Measurements from ENCODE around the gene GAA. TPM values are rescaled to one million over a fixed set of nuclear protein-coding genes. Genes with fewer than 3 reads are reported as not detected.

GAA gene
- total RNA-seq, result 10 to 100 TPM; 28.5 to 35.8 (median 32.9) TPM
- 25.1 TPM for total RNA-seq (2013)

DNA sequence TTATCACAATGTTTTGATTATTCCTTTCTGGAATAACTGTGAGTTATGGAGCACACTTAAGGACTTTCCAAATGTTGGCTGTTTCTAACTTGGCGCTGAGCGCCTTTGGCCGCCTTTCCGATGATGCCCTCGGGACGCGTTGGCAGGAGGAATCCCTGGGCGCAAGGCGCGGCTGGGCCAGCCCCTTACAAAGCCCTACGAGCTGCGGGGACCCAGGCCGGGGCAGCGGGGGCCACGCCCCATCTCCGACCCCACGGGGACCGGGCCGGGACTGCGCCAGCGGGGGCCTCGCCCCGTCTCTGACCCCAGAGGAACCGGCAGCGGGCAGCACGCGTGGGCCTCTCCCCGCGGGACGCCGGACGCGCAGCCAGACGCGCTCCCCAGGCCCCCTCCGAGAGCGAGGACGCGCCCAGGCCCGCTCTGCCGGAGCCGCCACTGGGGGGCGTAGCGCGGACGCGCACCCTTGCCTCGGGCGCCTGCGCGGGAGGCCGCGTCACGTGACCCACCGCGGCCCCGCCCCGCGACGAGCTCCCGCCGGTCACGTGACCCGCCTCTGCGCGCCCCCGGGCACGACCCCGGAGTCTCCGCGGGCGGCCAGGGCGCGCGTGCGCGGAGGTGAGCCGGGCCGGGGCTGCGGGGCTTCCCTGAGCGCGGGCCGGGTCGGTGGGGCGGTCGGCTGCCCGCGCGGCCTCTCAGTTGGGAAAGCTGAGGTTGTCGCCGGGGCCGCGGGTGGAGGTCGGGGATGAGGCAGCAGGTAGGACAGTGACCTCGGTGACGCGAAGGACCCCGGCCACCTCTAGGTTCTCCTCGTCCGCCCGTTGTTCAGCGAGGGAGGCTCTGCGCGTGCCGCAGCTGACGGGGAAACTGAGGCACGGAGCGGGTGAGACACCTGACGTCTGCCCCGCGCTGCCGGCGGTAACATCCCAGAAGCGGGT lies at the start of gene GAA:
GAA (plus strand) TSS at position 571 of the 935 bp plus-strand sequence. CDS start 3,006 bp downstream, outside the sequence.
- peak within 1 kb of the TSS; percentile 92 for H3K4me3 ChIP-seq (ENCODE audit: low read length)

DNA sequence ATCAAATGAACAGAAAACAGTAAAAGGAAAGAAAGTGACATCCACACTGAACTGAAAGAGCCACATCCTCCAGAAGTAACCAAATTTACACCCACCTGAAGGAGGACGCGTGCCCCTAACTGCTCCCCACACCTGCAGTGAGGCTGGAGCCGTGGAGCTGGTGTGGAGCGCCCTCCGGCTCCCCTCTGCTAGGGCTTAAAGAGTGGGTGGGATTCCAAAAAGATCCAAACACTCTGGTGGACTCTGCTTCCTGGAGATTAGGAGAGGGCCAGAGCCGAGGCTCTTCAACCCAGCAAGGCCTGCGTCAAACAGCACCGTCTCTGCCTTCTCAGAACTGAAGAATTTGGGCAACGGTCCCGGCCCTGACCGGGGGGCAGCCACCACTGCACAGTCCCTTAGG lies 49.7 kb upstream of the GAA start:
- H3K27ac ChIP-seq (ENCODE audit: low read length), result no peak overlapping the region
- no peaks in the 10 kb centered on the region for H3K4me1 ChIP-seq (ENCODE audit: control insufficient read depth, insufficient read depth, low read length)
- 91% methylated on average over 11 of the region's 11 CpGs for WGBS (ENCODE audit: insufficient coverage)
- Mint-ChIP-seq H3K9me3 (no peaks in the 10 kb centered on the region), H3K4me3 (no peak overlapping the region), H3K27ac (no peak overlapping the region), H3K36me3 (no peaks in the 10 kb centered on the region), H3K27me3 (ENCODE audit: low read depth in 2 of 2) (peaks cover 0 to 2% of the 10 kb centered on the region in 2 donors), H3K4me1 (no peaks in the 10 kb centered on the region)
- H3K36me3 ChIP-seq (ENCODE audit: control insufficient read depth, insufficient read depth, low read length), result no peaks in the 10 kb centered on the region
- H3K27me3 ChIP-seq (ENCODE audit: control insufficient read depth, insufficient read depth, low read length), result no peaks in the 10 kb centered on the region
- intact Hi-C loops (cut with micrococcal nuclease), result no loop called here
- TF ChIP-seq, protein P1, sequence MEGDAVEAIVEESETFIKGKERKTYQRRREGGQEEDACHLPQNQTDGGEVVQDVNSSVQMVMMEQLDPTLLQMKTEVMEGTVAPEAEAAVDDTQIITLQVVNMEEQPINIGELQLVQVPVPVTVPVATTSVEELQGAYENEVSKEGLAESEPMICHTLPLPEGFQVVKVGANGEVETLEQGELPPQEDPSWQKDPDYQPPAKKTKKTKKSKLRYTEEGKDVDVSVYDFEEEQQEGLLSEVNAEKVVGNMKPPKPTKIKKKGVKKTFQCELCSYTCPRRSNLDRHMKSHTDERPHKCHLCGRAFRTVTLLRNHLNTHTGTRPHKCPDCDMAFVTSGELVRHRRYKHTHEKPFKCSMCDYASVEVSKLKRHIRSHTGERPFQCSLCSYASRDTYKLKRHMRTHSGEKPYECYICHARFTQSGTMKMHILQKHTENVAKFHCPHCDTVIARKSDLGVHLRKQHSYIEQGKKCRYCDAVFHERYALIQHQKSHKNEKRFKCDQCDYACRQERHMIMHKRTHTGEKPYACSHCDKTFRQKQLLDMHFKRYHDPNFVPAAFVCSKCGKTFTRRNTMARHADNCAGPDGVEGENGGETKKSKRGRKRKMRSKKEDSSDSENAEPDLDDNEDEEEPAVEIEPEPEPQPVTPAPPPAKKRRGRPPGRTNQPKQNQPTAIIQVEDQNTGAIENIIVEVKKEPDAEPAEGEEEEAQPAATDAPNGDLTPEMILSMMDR (IDR thresholded peaks at IDR 0.05), result no peak
- H3K9me3 ChIP-seq (ENCODE audit: control insufficient read depth, insufficient read depth, low read length), result no peaks in the 10 kb centered on the region
- ATAC-seq (no peak), DNase-seq (no peak)
- no peak overlapping the region for H3K4me3 ChIP-seq (ENCODE audit: low read length)

More for the DNA sequence above, at the start of gene GAA:
- H3K36me3 ChIP-seq (ENCODE audit: control insufficient read depth, insufficient read depth, low read length), result no peaks in the 10 kb centered on the region
- H3K4me3 Mint-ChIP-seq, result peak within 1 kb of the TSS; percentile 92
- peaks cover 15 to 19% of the 10 kb centered on the region in 2 donors for H3K4me1 Mint-ChIP-seq
- peaks cover 20% of the 10 kb centered on the region for H3K4me1 ChIP-seq (ENCODE audit: control insufficient read depth, insufficient read depth, low read length)
- H3K27ac Mint-ChIP-seq, result peak within 1 kb of the TSS; percentile 74 to 89
- H3K27me3 Mint-ChIP-seq (ENCODE audit: low read depth in 2 of 2), result peaks cover 0 to 3% of the 10 kb centered on the region in 2 donors
- intact Hi-C loops (cut with micrococcal nuclease), result no loop called here
- peak within 1 kb of the TSS; percentile 75 for H3K27ac ChIP-seq (ENCODE audit: low read length)
- H3K9me3 ChIP-seq (ENCODE audit: control insufficient read depth, insufficient read depth, low read length), result no peaks in the 10 kb centered on the region
- H3K36me3 Mint-ChIP-seq, result no peaks in the 10 kb centered on the region
- no peaks in the 10 kb centered on the region for H3K9me3 Mint-ChIP-seq
- WGBS (ENCODE audit: insufficient coverage), result under 1% methylated on average over 114 of the region's 114 CpGs
- peak; percentile 91 to 95 (median 93) for ATAC-seq
- H3K27me3 ChIP-seq (ENCODE audit: control insufficient read depth, insufficient read depth, low read length), result no peaks in the 10 kb centered on the region
- DNase-seq, result peak; percentile 94 to 95
- TF ChIP-seq, protein P1 (IDR thresholded peaks at IDR 0.05), result peak; percentile 80

DNA sequence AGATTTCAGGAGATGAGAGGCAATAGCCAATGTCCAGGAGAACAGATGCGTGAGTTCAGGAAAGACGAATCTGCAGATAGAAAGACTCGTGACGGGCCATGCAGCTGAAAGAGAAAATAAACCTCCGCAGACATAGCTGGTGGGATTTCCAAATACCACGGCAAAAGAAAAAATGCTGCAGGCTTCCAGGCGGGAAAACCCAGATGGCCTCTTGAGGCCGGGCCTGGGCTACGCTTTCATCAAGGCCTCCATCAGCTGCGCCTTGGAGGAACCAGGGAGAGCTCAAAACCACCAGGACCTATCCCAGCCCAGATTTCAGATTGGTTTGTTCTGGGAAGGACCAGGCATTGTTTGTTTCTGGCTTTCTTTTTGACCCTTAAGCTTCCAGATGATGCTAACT lies 48.3 kb upstream of the GAA start:
- TF ChIP-seq, protein P1 (IDR thresholded peaks at IDR 0.05), result no peak
- no peaks in the 10 kb centered on the region for H3K36me3 ChIP-seq (ENCODE audit: control insufficient read depth, insufficient read depth, low read length)
- Mint-ChIP-seq H3K27me3 (ENCODE audit: low read depth in 2 of 2) (peaks cover 0 to 2% of the 10 kb centered on the region in 2 donors), H3K4me1 (no peaks in the 10 kb centered on the region), H3K4me3 (no peak overlapping the region), H3K27ac (no peak overlapping the region), H3K9me3 (no peaks in the 10 kb centered on the region), H3K36me3 (no peaks in the 10 kb centered on the region)
- H3K27ac ChIP-seq (ENCODE audit: low read length), result no peak overlapping the region
- no peaks in the 10 kb centered on the region for H3K27me3 ChIP-seq (ENCODE audit: control insufficient read depth, insufficient read depth, low read length)
- ATAC-seq (no peak), DNase-seq (no peak)
- intact Hi-C loops (cut with micrococcal nuclease), result no loop called here
- WGBS (ENCODE audit: insufficient coverage), result 97% methylated on average over 10 of the region's 10 CpGs
- no peaks in the 10 kb centered on the region for H3K4me1 ChIP-seq (ENCODE audit: control insufficient read depth, insufficient read depth, low read length)
- no peak overlapping the region for H3K4me3 ChIP-seq (ENCODE audit: low read length)
- H3K9me3 ChIP-seq (ENCODE audit: control insufficient read depth, insufficient read depth, low read length), result no peaks in the 10 kb centered on the region

Data from natural killer cell (primary cell).